Loucy (cell line): ENCODE data around the gene KANSL1.

Source experiments
- H2AFZ ChIP-seq: fragments of 200-600 bp; sonication (generic); 2 replicates; pipeline ENCODE4 v1.6.0; 2016; ENCODE audit warnings: antibody characterized with exemption, mild to moderate bottlenecking, low read length, moderate library complexity
- H3F3A ChIP-seq: fragments of 200-600 bp; 2 replicates; pipeline ENCODE4 v1.6.0; 2016; ENCODE audit warnings: antibody characterized with exemption, low read depth, mild to moderate bottlenecking
- H3K27me3 ChIP-seq: fragments of 200-600 bp; sonication (generic); 2 replicates; pipeline ENCODE4 v1.6.1; 2014; ENCODE audit warnings: low read length, mild to moderate bottlenecking; ENCODE audit not compliant: insufficient read depth, poor library complexity, severe bottlenecking
- H3K36me3 ChIP-seq: fragments of 200-600 bp; sonication (generic); 2 replicates; pipeline ENCODE4 v1.6.1; 2016; ENCODE audit warnings: low read length; ENCODE audit not compliant: insufficient read depth
- H3K4me1 ChIP-seq: fragments of 200-600 bp; sonication (generic); 2 replicates; pipeline ENCODE4 v1.5.1; 2014; ENCODE audit warnings: low read length, mild to moderate bottlenecking; ENCODE audit not compliant: insufficient read depth, poor library complexity, severe bottlenecking
- H3K4me2 ChIP-seq: fragments of 200-600 bp; sonication (generic); 2 replicates; pipeline ENCODE4 v1.6.0; 2014; ENCODE audit warnings: antibody characterized with exemption, low read length, low read depth, mild to moderate bottlenecking; ENCODE audit not compliant: poor library complexity, severe bottlenecking
- H3K4me3 ChIP-seq: fragments of 200-600 bp; sonication (generic); 2 replicates; pipeline ENCODE4 v1.5.1; 2014; ENCODE audit warnings: low read length, mild to moderate bottlenecking, mixed read lengths; ENCODE audit not compliant: poor library complexity, severe bottlenecking
- H3K79me2 ChIP-seq: fragments of 200-600 bp; sonication (generic); 2 replicates; pipeline ENCODE4 v1.6.1; 2014; ENCODE audit warnings: low read length; ENCODE audit not compliant: insufficient read depth
- H3K9ac ChIP-seq: fragments of 200-600 bp; sonication (generic); 2 replicates; pipeline ENCODE4 v1.6.0; 2014; ENCODE audit warnings: mild to moderate bottlenecking, low read depth, low read length, moderate library complexity; ENCODE audit not compliant: poor library complexity, severe bottlenecking
- H3K9me2 ChIP-seq: fragments of 200-600 bp; sonication (generic); replicated peaks from 2 replicates; pipeline ENCODE4 v1.6.1; 2016; ENCODE audit warnings: low read depth, low read length, mixed read lengths
- H3K9me3 ChIP-seq: fragments of 200-600 bp; sonication (generic); 2 replicates; pipeline ENCODE4 v1.6.1; 2014; ENCODE audit warnings: mild to moderate bottlenecking, antibody characterized with exemption, low read length, low read depth; ENCODE audit not compliant: insufficient read depth
- H4K20me1 ChIP-seq: fragments of 200-600 bp; sonication (generic); 2 replicates; pipeline ENCODE4 v1.6.0; 2014; ENCODE audit warnings: antibody characterized with exemption, low read length, mild to moderate bottlenecking; ENCODE audit not compliant: insufficient read depth, poor library complexity, severe bottlenecking
- EZH2phosphoT487 ChIP-seq: fragments of 200-600 bp; IDR thresholded peaks from 2 replicates; pipeline ENCODE4 v1.6.1; 2018; ENCODE audit warnings: antibody characterized with exemption, mild to moderate bottlenecking, moderate library complexity, borderline replicate concordance
- TF ChIP-seq, protein P1 (sequence below): fragments of 200-600 bp; sonication (generic); conservative IDR thresholded peaks from 2 replicates; pipeline ENCODE4 v1.5.1; 2014; ENCODE audit warnings: mild to moderate bottlenecking, antibody characterized with exemption, low read length

KANSL1 gene

DNA sequence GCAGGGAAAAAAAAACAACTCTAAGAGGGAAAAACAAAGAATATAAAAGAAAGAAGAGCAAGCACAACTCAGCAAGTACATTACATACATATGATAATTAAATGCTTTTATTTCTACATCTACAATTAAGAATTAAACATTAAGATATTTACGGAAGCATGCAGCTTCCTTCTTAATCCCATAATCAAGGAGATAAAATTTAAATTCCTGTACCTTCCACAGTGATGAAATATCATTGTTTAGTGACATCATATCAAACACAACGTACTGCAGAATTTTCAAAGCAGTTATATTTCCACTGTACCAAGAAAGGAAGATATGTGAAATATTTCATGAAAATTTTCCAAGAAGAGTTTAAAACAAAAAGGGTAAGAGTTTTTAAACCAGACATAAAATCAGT, 26.0 kb downstream of the KANSL1 start:
- Histone ChIP-seq H3K4me1 (peaks cover 17% of the 10 kb centered on the region), H3K9ac (no peak overlapping the region)

DNA sequence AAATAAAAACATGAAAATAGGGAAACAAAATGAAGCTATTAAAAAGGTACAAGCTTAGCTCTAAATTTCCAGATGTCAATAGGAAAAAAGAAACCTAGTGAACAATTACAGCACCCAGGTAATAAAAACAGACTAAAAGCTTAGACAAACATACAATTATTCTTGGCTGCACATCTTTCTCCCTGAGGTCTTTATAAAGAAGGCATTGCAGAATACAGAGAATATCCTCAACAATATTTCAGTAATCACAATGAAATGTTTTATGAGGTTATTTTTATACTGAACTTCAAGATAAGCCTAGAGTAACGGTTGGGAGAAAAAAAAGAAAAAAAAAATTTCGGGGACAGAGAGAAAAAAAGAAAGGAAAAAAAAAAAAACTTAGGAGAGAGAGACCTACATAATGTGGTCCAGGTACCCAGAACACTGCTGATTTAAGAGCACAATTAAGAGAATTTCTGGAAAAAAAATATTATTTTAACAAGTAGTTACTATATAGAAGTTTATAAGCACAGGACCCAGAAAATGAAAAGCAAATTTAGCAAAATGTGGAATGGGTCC, 26.5 kb downstream of the KANSL1 start:
- H3K9me2 ChIP-seq, result no peaks in the 10 kb centered on the region
- TF ChIP-seq, protein P1, sequence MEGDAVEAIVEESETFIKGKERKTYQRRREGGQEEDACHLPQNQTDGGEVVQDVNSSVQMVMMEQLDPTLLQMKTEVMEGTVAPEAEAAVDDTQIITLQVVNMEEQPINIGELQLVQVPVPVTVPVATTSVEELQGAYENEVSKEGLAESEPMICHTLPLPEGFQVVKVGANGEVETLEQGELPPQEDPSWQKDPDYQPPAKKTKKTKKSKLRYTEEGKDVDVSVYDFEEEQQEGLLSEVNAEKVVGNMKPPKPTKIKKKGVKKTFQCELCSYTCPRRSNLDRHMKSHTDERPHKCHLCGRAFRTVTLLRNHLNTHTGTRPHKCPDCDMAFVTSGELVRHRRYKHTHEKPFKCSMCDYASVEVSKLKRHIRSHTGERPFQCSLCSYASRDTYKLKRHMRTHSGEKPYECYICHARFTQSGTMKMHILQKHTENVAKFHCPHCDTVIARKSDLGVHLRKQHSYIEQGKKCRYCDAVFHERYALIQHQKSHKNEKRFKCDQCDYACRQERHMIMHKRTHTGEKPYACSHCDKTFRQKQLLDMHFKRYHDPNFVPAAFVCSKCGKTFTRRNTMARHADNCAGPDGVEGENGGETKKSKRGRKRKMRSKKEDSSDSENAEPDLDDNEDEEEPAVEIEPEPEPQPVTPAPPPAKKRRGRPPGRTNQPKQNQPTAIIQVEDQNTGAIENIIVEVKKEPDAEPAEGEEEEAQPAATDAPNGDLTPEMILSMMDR, result no peak
- TF ChIP-seq EZH2phosphoT487, result no peak
- no peak overlapping the region for H3K4me2 ChIP-seq
- H2AFZ ChIP-seq, result no peak overlapping the region
- no peak overlapping the region for H3K9ac ChIP-seq
- H3F3A ChIP-seq, result no peaks in the 10 kb centered on the region
- H4K20me1 ChIP-seq, result peaks cover 96% of the 10 kb centered on the region
- no peaks in the 10 kb centered on the region for H3K27me3 ChIP-seq
- H3K4me1 ChIP-seq, result peaks cover 17% of the 10 kb centered on the region
- peaks cover 99% of the 10 kb centered on the region for H3K79me2 ChIP-seq
- no peak overlapping the region for H3K4me3 ChIP-seq
- no peaks in the 10 kb centered on the region for H3K9me3 ChIP-seq
- H3K36me3 ChIP-seq, result peaks cover 47% of the 10 kb centered on the region

More for the DNA sequence above, 26.0 kb downstream of the KANSL1 start:
- H3F3A ChIP-seq, result no peaks in the 10 kb centered on the region
- H2AFZ ChIP-seq, result no peak overlapping the region
- no peak overlapping the region for H3K4me3 ChIP-seq
- H3K4me2 ChIP-seq, result no peak overlapping the region
- no peaks in the 10 kb centered on the region for H3K27me3 ChIP-seq
- peaks cover 96% of the 10 kb centered on the region for H4K20me1 ChIP-seq
- H3K36me3 ChIP-seq, result peaks cover 49% of the 10 kb centered on the region
- no peaks in the 10 kb centered on the region for H3K9me3 ChIP-seq
- peaks cover 99% of the 10 kb centered on the region for H3K79me2 ChIP-seq
- H3K9me2 ChIP-seq, result no peaks in the 10 kb centered on the region
- no peak for TF ChIP-seq EZH2phosphoT487
- TF ChIP-seq, protein P1, result no peak

DNA sequence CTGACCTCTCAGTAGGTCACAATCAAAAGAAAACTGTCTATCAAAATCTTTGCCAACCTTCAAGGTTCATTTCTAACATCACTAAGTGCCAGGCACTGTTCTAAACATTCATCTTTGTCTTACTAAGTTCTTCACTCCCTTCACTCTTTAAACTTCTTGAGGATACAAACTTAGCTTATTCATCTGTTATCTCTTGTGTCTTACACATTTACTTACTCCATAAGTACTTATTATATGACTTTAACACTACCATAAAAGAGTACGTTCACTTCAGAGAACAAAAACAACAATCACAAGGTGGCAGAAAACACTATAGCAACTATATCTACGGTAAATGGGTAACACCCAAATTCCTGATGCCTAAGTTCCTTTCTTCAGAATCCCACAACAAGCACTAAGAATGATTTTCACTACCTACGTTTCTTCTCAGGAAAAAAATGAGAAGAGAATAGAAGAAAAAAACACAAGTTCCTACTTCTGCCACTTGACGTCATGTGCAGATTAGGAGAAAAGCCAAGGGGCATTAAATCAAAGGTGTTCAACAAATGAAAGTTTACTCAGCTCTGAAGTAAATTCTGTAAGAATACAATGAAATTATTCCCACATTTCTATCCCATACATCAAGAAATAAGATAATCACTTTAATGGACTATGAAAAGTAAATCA, 29.2 kb downstream of the KANSL1 start:
- Histone ChIP-seq H3K4me1 (peaks cover 17% of the 10 kb centered on the region), H3K4me2 (peak overlapping the region; percentile 18), H3K27me3 (no peaks in the 10 kb centered on the region), H3K36me3 (peaks cover 20% of the 10 kb centered on the region), H3F3A (no peaks in the 10 kb centered on the region), H3K79me2 (peaks cover 99% of the 10 kb centered on the region), H3K9me2 (no peaks in the 10 kb centered on the region), H2AFZ (no peak overlapping the region), H3K4me3 (no peak overlapping the region), H4K20me1 (peaks cover 94% of the 10 kb centered on the region), H3K9me3 (no peaks in the 10 kb centered on the region), H3K9ac (no peak overlapping the region)
- TF ChIP-seq, protein P1, result no peak
- TF ChIP-seq EZH2phosphoT487, result no peak
